Kidney (tissue), 14 donors: Measurements from ENCODE around the gene CLDN6. TPM values are rescaled to one million over a fixed set of nuclear protein-coding genes. Genes with fewer than 3 reads are reported as not detected.

Experiments used
- DNase-seq, 5 donors: peaks; one replicate each; pipeline ENCODE4 v3.0.0-alpha.2; 2013 to 2020
- FAIRE-seq: peaks from 2 replicates; lab custom pipeline; 2012; peaks lifted over from hg19 to GRCh38; lab: Jason Lieb, UNC
- H3K27ac ChIP-seq, 2 donors: one replicate each; pipeline ENCODE4 v1.7.0; 2013; ENCODE audit warnings: low read depth in 2 of 2, low read length in 2 of 2, inconsistent platforms in 1 of 2
- H3K27me3 ChIP-seq: one replicate; pipeline ENCODE4 v1.7.1; 2013; ENCODE audit warnings: low read length, inconsistent platforms; ENCODE audit not compliant: control insufficient read depth, insufficient read depth
- H3K36me3 ChIP-seq, 3 donors: one replicate each; pipeline versions ENCODE4 v1.7.0 to v1.7.1; 2013; ENCODE audit warnings: low read length in 3 of 3, control low read depth in 1 of 3, inconsistent platforms in 1 of 3; ENCODE audit not compliant: insufficient read depth in 3 of 3, control insufficient read depth in 2 of 3
- H3K4me1 ChIP-seq, 3 donors: one replicate each; pipeline versions ENCODE4 v1.7.0 to v1.7.1; 2013; ENCODE audit warnings: low read length in 3 of 3, inconsistent platforms in 1 of 3, low read depth in 1 of 3; ENCODE audit not compliant: control insufficient read depth in 2 of 3, insufficient read depth in 2 of 3
- H3K4me3 ChIP-seq, 3 donors: one replicate each; pipeline versions ENCODE4 v1.7.0 to v1.8.1; 2013; ENCODE audit warnings: low read length in 3 of 3, control low read depth in 1 of 3, inconsistent platforms in 1 of 3
- H3K9ac ChIP-seq, 3 donors: one replicate each; pipeline versions ENCODE4 v1.7.0 to v1.7.1; 2013; ENCODE audit warnings: low read length in 3 of 3, control low read depth in 1 of 3, inconsistent platforms in 1 of 3
- H3K9me3 ChIP-seq, 3 donors: one replicate each; pipeline versions ENCODE4 v1.7.0 to v1.7.1; 2013; ENCODE audit warnings: low read length in 3 of 3, control low read depth in 1 of 3, inconsistent platforms in 1 of 3; ENCODE audit not compliant: control insufficient read depth in 2 of 3, insufficient read depth in 1 of 3
- CTCF ChIP-seq: IDR thresholded peaks from 3 replicates; pipeline ENCODE4 v1.5.1; 2012; ENCODE audit warnings: mild to moderate bottlenecking, moderate library complexity, borderline replicate concordance; ENCODE audit not compliant: insufficient read depth; ENCODE audit errors: extremely low read depth
- intact Hi-C: fragments of 100-400 bp; cut with DNase I; formaldehyde crosslinking; loops from one replicate; pipeline ENCODE4 v1.11.1; 2022
- polyA plus RNA-seq: library from polyadenylated mRNA; stranded (reverse); fragments of 350-450 nt; fragmentation: Illumina TruSeq; extraction: RNeasy Lipid Tissue Mini Kit (QIAGEN cat#74804); gene quantifications from one replicate; pipeline ENCODE4 v1.2.3, GENCODE V29; 2014; ENCODE audit warnings: low read depth, low replicate concordance; ENCODE audit not compliant: insufficient read depth
- total RNA-seq: library from RNA; stranded (reverse); fragmentation: NEBNext Ultra II Directional; extraction: Animal tissue kit (Norgen Biotek cat#: 25700); gene quantifications from one replicate; pipeline ENCODE4 v1.2.1, GENCODE V29; 2021
- donor health status: control.
- donor health status: control.
- donor health status: control.
- donor health status: control.
- donor health status: control.
- donor health status: DM: yes; HTN: yes; CAD: no.
- donor health status: Normal renal cell carcinoma (clear cell type).

The CLDN6 gene
- total and polyA plus RNA-seq, 2 donors from 2014 or later: 0.47 TPM; not detected in 1

DNA sequence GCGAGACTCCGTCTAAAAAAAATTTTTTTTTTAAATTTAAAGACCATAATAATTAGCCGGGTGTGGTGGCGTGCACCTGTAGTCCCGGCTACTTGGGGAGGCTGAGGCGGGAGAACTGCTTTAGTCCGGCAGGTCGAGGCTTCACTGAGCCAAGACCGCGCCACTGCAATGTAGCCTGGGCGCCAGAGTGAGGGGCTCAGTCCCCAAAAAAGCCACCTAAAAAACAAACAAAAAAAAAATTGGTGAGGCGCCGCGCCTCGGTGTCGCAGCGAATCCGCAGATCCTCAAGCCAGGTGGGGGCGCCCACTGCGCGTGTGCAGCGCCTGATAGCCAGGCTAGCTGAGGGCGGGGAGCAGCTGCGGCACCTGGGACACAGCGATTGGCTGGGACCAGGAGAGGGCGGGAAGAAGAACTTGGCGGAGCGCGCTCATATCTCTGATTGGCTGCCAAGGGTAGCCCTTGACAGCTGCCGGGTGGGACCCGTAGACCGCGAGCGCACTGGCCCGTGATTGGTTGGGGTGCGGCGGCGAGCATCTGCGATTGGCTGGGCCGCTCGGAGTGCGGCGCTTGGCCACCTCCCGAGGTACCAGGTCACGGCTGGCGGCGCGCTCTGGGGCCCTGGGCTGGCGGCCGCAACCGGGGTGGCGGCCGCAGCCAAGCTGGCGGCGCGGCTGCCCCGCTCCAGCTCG, 14.3 kb downstream of the CLDN6 start:
- Histone ChIP-seq H3K27ac (no peak overlapping the region), H3K9ac (no peak overlapping the region), H3K4me3 (no peak overlapping the region), H3K27me3 (peaks cover 2% of the 10 kb centered on the region), H3K4me1 (peaks cover 0 to 3% (median 0%) of the 10 kb centered on the region in 3 donors), H3K9me3 (no peaks in the 10 kb centered on the region), H3K36me3 (no peaks in the 10 kb centered on the region)
- FAIRE-seq: peak; percentile 87
- TF ChIP-seq CTCF: peak; percentile 81
- intact Hi-C loops: no loop called here
- peak; percentile 98 to 99 (median 99) for DNase-seq

DNA sequence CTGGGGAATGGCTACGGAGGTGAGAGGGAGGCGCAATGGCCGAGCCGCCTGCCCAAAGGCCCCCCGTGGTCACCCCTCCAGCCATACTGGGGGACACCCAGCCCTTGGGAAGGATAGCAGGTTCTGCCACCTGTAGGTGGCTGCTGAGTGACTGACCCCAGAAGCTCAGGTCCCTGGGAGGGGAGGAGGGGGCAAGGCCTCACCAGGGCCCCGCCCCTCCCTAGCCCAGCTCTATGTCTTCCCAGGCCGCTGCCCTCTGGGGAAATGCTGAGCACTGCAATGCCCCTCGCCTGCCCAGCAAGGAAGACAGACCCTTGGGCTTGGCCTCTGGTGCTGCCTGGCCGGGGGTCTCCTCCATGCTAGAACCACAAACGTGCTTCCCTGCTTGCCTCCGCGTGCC, 16.7 kb downstream of the CLDN6 start:
- no peaks in the 10 kb centered on the region for H3K36me3 ChIP-seq
- no peak for DNase-seq
- TF ChIP-seq CTCF: no peak
- intact Hi-C loops: no loop called here
- H3K9ac ChIP-seq: no peak overlapping the region
- H3K27ac ChIP-seq: no peak overlapping the region
- no peaks in the 10 kb centered on the region for H3K27me3 ChIP-seq
- no peak overlapping the region for H3K4me3 ChIP-seq
- no peaks in the 10 kb centered on the region for H3K9me3 ChIP-seq
- FAIRE-seq: no peak
- H3K4me1 ChIP-seq: no peaks in the 10 kb centered on the region

- no peaks in the 10 kb centered on the region for H3K4me1 ChIP-seq
- DNase-seq: no peak
- no peak overlapping the region for H3K9ac ChIP-seq
- intact Hi-C loops: no loop called here
- no peaks in the 10 kb centered on the region for H3K36me3 ChIP-seq
- FAIRE-seq: no peak
- TF ChIP-seq CTCF: no peak
- H3K27ac ChIP-seq: no peak overlapping the region
- no peaks in the 10 kb centered on the region for H3K27me3 ChIP-seq
- H3K4me3 ChIP-seq: no peak overlapping the region
- H3K9me3 ChIP-seq: no peaks in the 10 kb centered on the region
Measured at GRCh38 chr16:3000540-3000939, 17.4 kb downstream of the CLDN6 start.

DNA sequence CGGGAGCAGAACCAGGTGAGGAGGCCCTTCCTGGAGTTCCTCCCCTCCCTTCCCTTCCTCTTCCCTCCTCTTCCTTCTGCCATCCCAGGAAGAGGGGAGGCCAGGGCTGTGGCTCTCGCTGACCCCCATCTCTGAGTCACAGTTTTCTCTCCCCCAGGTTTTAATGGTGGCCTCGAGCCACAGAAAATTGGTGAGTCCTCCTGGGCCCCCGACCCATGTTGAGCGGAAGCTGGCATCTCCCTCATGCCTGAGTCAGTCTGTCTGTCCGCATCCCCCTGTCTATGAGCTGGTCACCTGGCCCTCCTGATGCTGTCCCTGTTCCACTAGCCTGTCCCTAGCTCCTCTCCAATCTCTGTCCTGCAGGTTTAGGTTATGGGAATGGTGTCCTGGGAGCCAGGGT, 18.1 kb downstream of the CLDN6 start:
- Histone ChIP-seq H3K4me3 (no peak overlapping the region), H3K9me3 (no peaks in the 10 kb centered on the region), H3K9ac (no peak overlapping the region), H3K4me1 (no peaks in the 10 kb centered on the region), H3K27ac (no peak overlapping the region), H3K27me3 (no peaks in the 10 kb centered on the region), H3K36me3 (no peaks in the 10 kb centered on the region)
- no peak for FAIRE-seq
- no peak for DNase-seq
- no peak for TF ChIP-seq CTCF
- intact Hi-C loops: no loop called here
